Esophagus squamous epithelium (tissue), 5 donors: Measurements from ENCODE around the gene REPS2. TPM values are rescaled to one million over a fixed set of nuclear protein-coding genes. Genes with fewer than 3 reads are reported as not detected.

ENCODE experiments used
- DNase-seq: peaks from one replicate; lab custom pipeline; 2025; lab: John Stamatoyannopoulos, UW
- H3K27ac ChIP-seq, 4 donors: fragments of 200-600 bp; sonication (generic); one replicate each; pipeline ENCODE4 v1.5.1; 2016 to 2019; ENCODE audit warnings: mild to moderate bottlenecking in 1 of 4
- H3K27me3 ChIP-seq, 4 donors: fragments of 200-600 bp; sonication (generic); 1 replicate in 3 of 4; 2 replicates in 1 of 4; pipeline versions ENCODE4 v1.5.1 to v1.6.0; 2017 to 2021; ENCODE audit warnings: antibody characterized with exemption in 1 of 4
- H3K36me3 ChIP-seq, 3 donors: fragments of 200-600 bp; sonication (generic); one replicate each; pipeline ENCODE4 v1.5.1; 2016 to 2019
- H3K4me1 ChIP-seq, 3 donors: fragments of 200-600 bp; sonication (generic); one replicate each; pipeline ENCODE4 v1.5.1; 2017 to 2019
- H3K4me3 ChIP-seq, 4 donors: fragments of 200-600 bp; sonication (generic); 1 replicate in 3 of 4; 2 replicates in 1 of 4; pipeline ENCODE4 v1.5.1; 2016 to 2019; ENCODE audit warnings: mild to moderate bottlenecking in 2 of 4, moderate library complexity in 1 of 4
- H3K9me3 ChIP-seq, 3 donors: fragments of 200-600 bp; sonication (generic); one replicate each; pipeline ENCODE4 v1.5.1; 2016 to 2019
- POLR2A ChIP-seq, 4 donors: fragments of 450-650 bp; IDR thresholded peaks; one replicate each; pipeline ENCODE4 v1.6.1; 2017; ENCODE audit warnings: antibody characterized with exemption in 4 of 4, mild to moderate bottlenecking in 4 of 4, moderate library complexity in 3 of 4
- WGBS, 2 donors: methylation state at CpG; one replicate each; pipeline ENCODE4 v1.1.5; 2018; 5-methylcytosine and 5-hydroxymethylcytosine counted together
- intact Hi-C: fragments of 100-400 bp; cut with DNase I; formaldehyde crosslinking; loops from one replicate; pipeline ENCODE4 v1.15.0; 2022
- total RNA-seq, 4 donors: library from RNA; depleted of rRNA; stranded (reverse); fragments of >200 nt; gene quantifications; one replicate each; pipeline ENCODE4 v1.1.0, GENCODE V29; 2016
- TF ChIP-seq, protein P1 (sequence below), 6 experiments: fragments of 450-650 bp in 4 of 6; fragments of 200-600 bp in 2 of 6; sonication (generic) in 2 of 6; IDR thresholded peaks; one replicate each; pipeline ENCODE4 v1.5.1; 2016 to 2019; ENCODE audit warnings: antibody characterized with exemption in 6 of 6, mild to moderate bottlenecking in 4 of 6, moderate library complexity in 4 of 6
- donor health status: DM: yes; HTN: yes; CAD: no.

The REPS2 gene
- total RNA-seq, 4 donors from 2014 or later = 0.97 to 12.8 (median 3.0) TPM

DNA sequence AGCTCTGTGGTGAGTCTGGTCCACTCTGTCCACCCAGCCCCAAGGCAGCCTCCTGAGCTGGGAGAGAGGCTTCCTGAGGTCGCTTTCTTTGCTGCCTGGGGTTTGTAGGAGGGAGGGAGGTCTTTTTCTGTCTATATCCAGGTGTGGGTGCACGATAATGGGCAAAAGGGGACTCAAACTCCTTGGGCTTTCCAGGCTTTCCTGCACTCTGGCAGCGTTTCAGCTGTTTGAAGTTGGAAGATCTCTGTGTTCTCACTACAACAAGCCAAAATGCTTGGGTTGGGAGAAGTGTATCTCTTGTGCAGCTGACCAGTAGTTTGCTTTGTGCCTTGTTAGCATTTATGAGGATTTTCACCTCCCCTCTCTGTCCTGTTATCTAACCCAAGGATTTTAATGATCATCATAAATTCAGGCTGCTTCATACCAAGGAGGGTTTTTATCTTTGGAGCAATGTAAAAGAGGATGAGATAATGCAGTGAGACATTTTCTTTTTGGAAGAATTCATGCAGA lies 126.3 kb downstream of the REPS2 start:
- H3K36me3 ChIP-seq = no peaks in the 10 kb centered on the region
- no peaks in the 10 kb centered on the region for H3K9me3 ChIP-seq
- 59 to 67% methylated on average over 1 to 3 of the region's 3 CpGs for WGBS, 2 donors
- H3K4me1 ChIP-seq = peaks cover 0 to 2% (median 0%) of the 10 kb centered on the region in 3 donors
- H3K4me3 ChIP-seq = no peak overlapping the region
- TF ChIP-seq, protein P1, sequence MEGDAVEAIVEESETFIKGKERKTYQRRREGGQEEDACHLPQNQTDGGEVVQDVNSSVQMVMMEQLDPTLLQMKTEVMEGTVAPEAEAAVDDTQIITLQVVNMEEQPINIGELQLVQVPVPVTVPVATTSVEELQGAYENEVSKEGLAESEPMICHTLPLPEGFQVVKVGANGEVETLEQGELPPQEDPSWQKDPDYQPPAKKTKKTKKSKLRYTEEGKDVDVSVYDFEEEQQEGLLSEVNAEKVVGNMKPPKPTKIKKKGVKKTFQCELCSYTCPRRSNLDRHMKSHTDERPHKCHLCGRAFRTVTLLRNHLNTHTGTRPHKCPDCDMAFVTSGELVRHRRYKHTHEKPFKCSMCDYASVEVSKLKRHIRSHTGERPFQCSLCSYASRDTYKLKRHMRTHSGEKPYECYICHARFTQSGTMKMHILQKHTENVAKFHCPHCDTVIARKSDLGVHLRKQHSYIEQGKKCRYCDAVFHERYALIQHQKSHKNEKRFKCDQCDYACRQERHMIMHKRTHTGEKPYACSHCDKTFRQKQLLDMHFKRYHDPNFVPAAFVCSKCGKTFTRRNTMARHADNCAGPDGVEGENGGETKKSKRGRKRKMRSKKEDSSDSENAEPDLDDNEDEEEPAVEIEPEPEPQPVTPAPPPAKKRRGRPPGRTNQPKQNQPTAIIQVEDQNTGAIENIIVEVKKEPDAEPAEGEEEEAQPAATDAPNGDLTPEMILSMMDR (IDR thresholded peaks at IDR 0.05) = no peak
- TF ChIP-seq POLR2A (IDR thresholded peaks at IDR 0.05) = no peak
- no peaks in the 10 kb centered on the region for H3K27me3 ChIP-seq
- intact Hi-C loops = no loop called here
- no peak overlapping the region for H3K27ac ChIP-seq
- DNase-seq = no peak

DNA sequence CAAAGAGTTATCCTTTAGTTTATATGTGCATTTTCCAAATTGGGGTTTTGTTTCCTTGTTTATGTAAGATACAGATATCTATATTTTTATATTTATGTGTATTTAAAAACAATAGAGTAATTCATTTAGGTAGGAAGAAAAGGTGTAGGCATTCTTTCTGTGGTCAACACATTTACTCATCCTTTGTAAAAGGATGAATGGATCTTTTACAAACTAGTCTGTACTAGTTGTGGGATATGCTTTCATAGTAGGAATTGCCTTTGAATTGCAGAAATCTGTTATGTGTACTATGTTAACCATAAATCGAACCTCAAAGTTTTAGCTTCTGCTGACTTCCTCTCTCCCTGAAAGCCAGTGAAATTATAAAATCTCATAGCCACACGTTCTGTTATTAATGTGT lies 128.5 kb downstream of the REPS2 start:
- DNase-seq = no peak
- Histone ChIP-seq H3K9me3 (no peaks in the 10 kb centered on the region), H3K27ac (no peak overlapping the region), H3K4me3 (no peak overlapping the region), H3K36me3 (no peaks in the 10 kb centered on the region), H3K27me3 (no peaks in the 10 kb centered on the region), H3K4me1 (peaks cover 0 to 9% (median 0%) of the 10 kb centered on the region in 3 donors)
- intact Hi-C loops = no loop called here
- TF ChIP-seq, protein P1 (IDR thresholded peaks at IDR 0.05) = no peak
- TF ChIP-seq POLR2A (IDR thresholded peaks at IDR 0.05) = no peak
- WGBS, 2 donors = 33 to 39% methylated on average over 2 of the region's 2 CpGs

DNA sequence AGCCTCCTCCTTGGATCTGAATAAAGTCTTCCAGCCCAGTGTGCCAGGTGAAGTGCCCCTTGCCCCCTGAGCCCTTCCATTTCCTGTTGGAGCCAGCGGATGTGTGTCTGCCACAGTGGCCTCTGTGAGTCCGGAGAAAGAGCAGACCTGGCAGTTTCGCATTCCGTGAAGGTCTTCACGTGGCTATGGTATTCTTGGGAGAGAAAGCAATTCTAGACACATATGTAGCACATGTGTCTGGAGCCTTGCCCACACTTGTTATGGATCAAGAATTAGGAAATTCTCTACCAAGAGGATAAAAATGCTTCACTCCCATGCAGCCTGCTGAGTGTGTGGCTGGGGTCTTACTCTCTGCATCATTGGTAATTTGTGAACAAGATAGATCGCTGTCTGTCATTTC lies 130.9 kb downstream of the REPS2 start:
- TF ChIP-seq POLR2A (IDR thresholded peaks at IDR 0.05) = no peak
- TF ChIP-seq, protein P1 (IDR thresholded peaks at IDR 0.05) = no peak
- Histone ChIP-seq H3K27me3 (no peaks in the 10 kb centered on the region), H3K36me3 (no peaks in the 10 kb centered on the region), H3K9me3 (no peaks in the 10 kb centered on the region), H3K4me1 (peaks cover 0 to 9% (median 0%) of the 10 kb centered on the region in 3 donors), H3K4me3 (no peak overlapping the region), H3K27ac (no peak overlapping the region)
- 73% methylated on average over 6 of the region's 6 CpGs; no CpG with 5 or more reads in 1 of the 2 donors for WGBS, 2 donors
- DNase-seq = no peak
- intact Hi-C loops = no loop called here

DNA sequence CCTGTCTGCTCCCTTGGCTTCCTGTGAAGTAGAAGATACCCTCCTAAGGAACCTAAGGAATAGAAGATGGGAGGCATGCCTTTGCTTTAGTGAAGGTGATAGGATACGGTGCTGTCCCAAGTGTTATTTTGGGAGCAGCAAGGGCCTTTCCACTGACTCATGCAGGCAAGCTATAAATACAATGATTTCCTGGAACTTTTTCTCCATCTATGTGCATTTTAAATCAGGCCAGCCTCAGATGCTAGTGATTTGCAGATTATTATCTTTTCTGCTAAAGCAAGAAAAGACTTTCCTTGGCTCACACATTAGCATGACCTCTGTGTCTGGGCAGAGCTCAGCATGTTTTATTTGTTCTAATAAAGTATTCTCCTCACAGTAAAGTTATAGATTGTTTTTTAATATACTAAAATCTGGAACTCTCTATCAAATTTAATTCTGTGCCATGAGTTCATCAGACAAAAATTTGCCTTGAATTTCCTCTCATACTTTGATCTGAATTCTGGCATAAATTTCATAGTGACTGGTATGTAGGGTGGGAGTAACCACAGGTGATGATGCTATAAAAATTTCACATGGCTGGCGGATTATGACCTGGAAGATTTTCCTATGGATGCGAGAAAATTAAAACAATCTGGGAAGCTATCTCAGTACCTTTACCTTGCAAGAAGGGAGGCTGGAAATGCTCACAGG lies 131.7 kb downstream of the REPS2 start:
- Histone ChIP-seq H3K27me3 (no peaks in the 10 kb centered on the region), H3K9me3 (no peaks in the 10 kb centered on the region), H3K4me3 (no peak overlapping the region), H3K27ac (peak overlapping the region in 1 of 4 donors; percentile 17), H3K36me3 (no peaks in the 10 kb centered on the region), H3K4me1 (peaks cover 0 to 9% (median 0%) of the 10 kb centered on the region in 3 donors)
- no peak for DNase-seq
- TF ChIP-seq, protein P1 (IDR thresholded peaks at IDR 0.05) = no peak
- no peak for TF ChIP-seq POLR2A (IDR thresholded peaks at IDR 0.05)
- WGBS, 2 donors = 38 to 49% methylated on average over 2 to 3 of the region's 3 CpGs
- intact Hi-C loops = no loop called here

DNA sequence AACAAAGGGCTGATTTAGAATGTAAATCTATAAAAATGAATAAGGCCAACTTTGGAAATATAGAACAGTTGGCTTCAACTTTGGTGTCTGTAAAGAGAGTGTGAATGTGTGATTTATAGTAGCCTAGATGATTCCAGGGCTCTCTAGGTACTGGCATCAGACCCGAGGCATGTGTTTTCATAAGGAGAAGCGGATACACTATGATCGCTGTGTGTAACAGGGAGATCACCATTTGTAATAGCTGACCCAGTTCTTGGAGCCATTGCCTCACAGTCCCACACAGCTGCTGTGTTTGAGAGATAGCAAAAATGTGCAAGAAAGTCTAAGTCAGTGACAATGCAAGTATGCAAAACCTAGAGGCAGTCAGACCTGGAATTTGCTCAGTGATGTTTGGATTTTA lies 135.1 kb downstream of the REPS2 start:
- TF ChIP-seq, protein P1 (IDR thresholded peaks at IDR 0.05) = no peak
- no peak for TF ChIP-seq POLR2A (IDR thresholded peaks at IDR 0.05)
- DNase-seq = no peak
- no peaks in the 10 kb centered on the region for H3K36me3 ChIP-seq
- no peak overlapping the region for H3K4me3 ChIP-seq
- H3K9me3 ChIP-seq = no peaks in the 10 kb centered on the region
- intact Hi-C loops = no loop called here
- 70 to 90% methylated on average over 3 of the region's 3 CpGs for WGBS, 2 donors
- no peak overlapping the region for H3K27ac ChIP-seq
- peaks cover 0 to 9% (median 0%) of the 10 kb centered on the region in 3 donors for H3K4me1 ChIP-seq
- H3K27me3 ChIP-seq = no peaks in the 10 kb centered on the region
